OCI-M2 (cell line): ENCODE results near the gene CXCL9.
"Not testable (repeated sequence)": the region's sequence is repeated elsewhere in the genome, so short reads cannot be mapped to it uniquely, and the experiment has no call there.

ENCODE experiments used
- DNase-seq: peaks from one replicate; lab custom pipeline; 2025; ENCODE audit not compliant: unreplicated experiment; lab: John Stamatoyannopoulos, UW

Gene CXCL9

DNA sequence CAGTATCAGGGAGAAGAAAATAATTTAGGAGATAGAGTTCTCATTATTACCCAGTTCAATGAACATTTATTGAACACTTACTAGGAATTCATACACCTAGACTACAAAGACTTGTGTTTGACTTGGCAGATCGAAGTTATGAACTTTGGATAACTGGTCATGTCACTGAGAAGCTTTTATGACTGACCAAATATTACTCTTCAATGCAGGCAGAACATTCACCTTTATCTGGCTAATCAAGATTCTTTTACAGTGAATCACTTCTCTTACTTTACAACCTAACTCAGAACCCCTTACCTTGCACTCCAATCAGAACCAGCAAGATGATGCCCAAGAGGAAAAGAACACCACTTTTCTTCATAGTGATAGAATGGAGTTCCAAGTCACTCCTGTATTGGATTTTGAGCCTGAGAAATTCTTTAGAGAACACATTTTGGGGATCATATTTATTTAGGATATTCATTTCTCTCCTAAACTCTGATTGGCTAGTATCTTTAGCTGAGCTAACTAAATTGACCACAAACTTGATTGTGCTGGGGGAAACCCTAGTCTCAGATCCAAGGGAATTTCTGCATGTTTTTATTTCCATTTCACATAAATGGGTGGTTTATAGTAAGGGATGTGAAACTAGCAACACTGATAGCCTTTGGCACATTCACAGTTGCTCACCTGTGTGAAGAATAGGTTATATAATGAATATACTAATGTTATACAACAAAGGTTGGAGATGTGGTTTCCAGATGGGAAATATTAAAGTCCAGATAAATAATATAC lies at the start of gene CXCL9:
CXCL9 (minus strand) TSS at position 421 of the 774 bp plus-strand sequence; CDS start at position 361, 60 bp downstream.
- DNase-seq, result no peak

DNA sequence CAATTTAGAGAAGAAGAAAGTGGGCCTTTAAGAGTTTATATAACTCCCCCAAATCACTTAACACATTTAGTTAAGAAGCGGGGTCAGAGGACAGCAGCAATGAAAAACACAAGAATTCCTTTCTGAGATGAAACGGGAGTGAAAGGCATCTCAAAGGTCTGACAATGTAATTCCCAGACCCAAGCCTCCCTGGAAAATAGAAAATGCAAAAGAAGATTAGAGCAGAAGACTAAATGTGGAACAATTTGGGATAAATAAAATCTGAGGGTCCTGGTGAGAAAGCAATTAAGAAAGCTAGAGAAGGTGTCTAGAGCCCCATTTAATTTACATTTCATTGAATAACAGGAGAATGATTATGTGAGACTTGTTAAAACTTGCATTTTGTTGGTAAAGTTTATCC lies 48.1 kb upstream of the CXCL9 start:
- DNase-seq, result no peak

DNA sequence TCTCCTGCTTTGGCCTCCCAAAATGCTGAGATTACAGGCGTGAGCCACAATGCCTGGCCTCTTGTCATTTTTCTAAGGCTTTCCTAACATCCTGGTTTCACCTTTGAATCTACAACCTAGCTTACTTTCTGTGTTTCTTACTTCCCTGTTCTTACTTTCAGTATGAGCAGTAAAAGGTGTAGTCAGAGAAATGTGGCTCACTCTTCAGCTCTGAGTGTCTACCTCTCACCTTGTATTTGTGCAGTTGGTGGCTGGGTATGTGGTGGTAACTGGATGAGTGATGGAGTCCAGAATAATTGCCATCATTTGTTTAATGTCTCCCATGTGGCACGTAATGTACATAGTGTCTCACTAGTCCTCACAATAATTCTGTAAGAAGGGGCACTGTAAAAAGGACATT lies 47.7 kb upstream of the CXCL9 start:
- no peak for DNase-seq

- no peak for DNase-seq
These were observed 46.4 kb upstream of the CXCL9 start for GRCh38 chr4:76053730-76054129.

GRCh38 chr4:76050560-76051050 lies 43.3 kb upstream of the CXCL9 start:
- DNase-seq, result not testable (repeated sequence)

- DNase-seq, result not testable (repeated sequence)
These were observed 42.6 kb upstream of the CXCL9 start for GRCh38 chr4:76049860-76050416.

- not testable (repeated sequence) for DNase-seq
These were observed 37.4 kb upstream of the CXCL9 start for GRCh38 chr4:76044686-76045085.

- not testable (repeated sequence) for DNase-seq
These were observed 36.0 kb upstream of the CXCL9 start for GRCh38 chr4:76043306-76043705.

- DNase-seq, result not testable (repeated sequence)
These were observed 35.1 kb upstream of the CXCL9 start for GRCh38 chr4:76042241-76042998.

GRCh38 chr4:76036855-76037254 lies 29.5 kb upstream of the CXCL9 start:
- no peak for DNase-seq

GRCh38 chr4:76035799-76036380 lies 28.6 kb upstream of the CXCL9 start, which contains the start of gene CXCL11:
Gene CXCL11 (minus strand): TSS chr4:76036070. CDS start chr4:76035987, 83 bp downstream.
- DNase-seq, result no peak

- no peak for DNase-seq
These were observed 27.8 kb upstream of the CXCL9 start for GRCh38 chr4:76035141-76035540.

DNA sequence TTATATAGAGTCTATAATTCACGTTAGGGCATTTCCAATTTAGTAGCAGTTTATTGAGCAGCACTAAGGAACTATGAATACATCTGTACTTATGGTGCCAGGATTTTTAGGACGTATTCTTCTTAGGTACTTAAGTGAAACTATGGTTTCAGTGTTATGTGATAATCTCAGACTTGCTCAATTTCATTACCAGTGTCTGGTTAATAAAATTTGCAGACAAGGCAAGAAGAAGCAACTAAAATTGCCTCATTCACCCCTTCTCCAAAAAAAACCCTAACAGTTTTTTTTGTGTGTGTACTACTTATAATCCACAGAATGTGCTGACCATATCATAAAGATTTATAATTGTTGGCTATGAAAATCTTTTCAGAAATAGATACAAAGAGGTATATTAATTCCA lies 22.0 kb upstream of the CXCL9 start:
- DNase-seq, result no peak

DNA sequence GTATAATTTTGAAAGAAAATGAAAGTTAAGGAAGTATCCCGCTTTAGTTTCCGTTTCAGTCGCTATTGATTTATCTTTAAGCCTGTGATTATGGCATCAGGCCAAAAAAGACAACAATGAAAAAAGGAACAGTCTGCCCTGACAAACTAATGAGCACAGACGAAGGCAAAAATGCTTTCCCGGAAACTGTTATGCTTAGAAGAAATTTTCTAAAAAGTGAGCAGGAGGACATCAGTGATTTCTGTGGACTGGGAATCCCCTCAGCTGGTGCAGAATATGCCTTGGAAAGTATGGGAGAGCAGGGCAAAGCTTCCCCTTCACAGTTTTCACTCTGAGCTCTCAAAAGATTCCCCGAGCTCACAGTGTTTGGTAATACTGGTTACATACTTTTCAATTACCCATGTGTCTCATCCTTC lies 21.0 kb upstream of the CXCL9 start:
- DNase-seq, result peak; percentile 5

DNA sequence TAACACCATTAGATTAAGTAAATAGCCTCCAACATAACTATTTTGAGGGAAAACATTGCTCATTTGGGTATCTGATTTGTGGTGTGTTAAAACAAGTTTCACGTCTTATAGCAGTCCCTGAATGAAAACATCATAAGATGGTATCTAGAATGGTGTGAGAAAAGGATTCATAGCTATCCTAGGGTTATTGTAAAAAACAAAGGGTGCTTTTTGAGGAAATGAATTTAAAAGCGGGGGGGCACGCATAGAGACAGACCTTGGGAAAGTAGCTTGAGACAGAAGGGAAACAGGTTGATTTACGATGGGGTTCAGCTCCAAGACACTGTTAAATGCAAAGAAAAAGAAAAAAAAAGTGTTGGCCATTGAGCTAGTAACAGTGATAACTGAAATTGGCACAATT lies 16.8 kb upstream of the CXCL9 start:
- DNase-seq, result no peak

DNA sequence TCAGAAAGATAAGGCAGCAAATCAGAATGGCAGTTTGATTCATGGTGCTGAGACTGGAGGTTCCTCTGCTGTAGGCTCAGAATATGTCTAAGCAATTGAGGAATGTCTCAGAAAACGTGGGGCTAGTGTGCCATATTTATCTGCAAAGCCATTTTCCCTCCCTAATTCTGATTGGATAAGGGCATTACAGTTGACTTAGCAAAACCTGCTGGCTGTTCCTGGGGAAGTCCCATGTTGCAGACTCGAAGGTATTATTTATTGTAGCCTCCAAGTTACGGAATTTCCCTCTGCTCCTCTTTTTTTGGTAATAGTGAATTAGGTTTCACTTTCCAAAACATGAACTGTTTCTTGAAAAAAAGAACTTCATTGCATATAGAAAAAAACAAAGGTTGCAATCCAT lies 16.1 kb upstream of the CXCL9 start, which contains the start of gene CXCL10:
CXCL10 (minus strand) TSS at position 109 of the 400 bp plus-strand sequence; CDS start at position 43, 66 bp downstream.
- DNase-seq, result no peak

GRCh38 chr4:76022677-76023076 lies 15.4 kb upstream of the CXCL9 start:
- DNase-seq, result no peak

DNA sequence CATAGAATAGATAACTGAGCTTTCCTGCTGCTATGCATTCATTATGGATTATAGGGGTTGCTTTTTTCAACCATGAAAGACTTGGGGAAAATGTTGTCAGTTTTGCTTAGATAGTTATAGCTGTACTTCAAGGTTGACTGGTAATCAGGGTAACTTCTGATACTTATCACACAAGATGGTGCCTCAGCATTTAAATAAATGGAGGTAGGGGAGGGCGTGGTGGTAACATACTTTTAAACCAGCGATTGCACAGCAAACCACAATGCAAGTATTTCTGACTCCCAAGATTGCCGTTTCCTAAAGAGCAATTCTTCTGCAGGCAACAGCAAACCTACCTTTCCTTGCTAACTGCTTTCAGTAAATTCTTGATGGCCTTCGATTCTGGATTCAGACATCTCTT lies 14.7 kb upstream of the CXCL9 start:
- DNase-seq, result no peak

GRCh38 chr4:76017056-76017686 lies 9.9 kb upstream of the CXCL9 start:
- DNase-seq, result no peak

GRCh38 chr4:76016393-76016792 lies 9.1 kb upstream of the CXCL9 start:
- no peak for DNase-seq

DNA sequence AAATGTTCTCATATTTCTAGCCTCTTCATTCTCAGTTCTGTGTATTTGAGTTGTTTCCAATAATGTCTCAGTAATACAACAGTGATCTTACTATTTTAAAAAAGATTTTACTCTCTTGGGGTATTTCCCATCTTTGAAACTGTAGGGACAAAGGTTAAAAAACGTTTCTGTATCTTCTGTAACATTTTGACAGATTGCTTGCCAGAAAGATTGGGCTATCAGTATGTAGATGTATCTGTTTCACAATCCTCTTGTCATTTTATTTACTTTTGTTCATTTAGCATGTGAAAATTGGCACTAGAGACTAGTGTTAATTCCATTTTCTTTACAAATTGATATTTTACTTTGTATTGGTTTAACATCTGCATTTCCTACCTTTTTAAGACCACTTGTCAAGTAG lies 6.2 kb upstream of the CXCL9 start:
- DNase-seq, result no peak
